Muscle of back (tissue), 11 donors: ENCODE measurements around the gene IQCC. TPM values are rescaled to one million over a fixed set of nuclear protein-coding genes. Genes with fewer than 3 reads are reported as not detected.

ENCODE experiments used
- DNase-seq, 3 donors: peaks; one replicate each; pipeline versions ENCODE4 v3.0.0 to v3.0.0-alpha.2; 2013
- polyA plus RNA-seq, 10 donors: library from polyadenylated mRNA; unstranded; fragments of 120-200 nt; gene quantifications; one replicate each; pipeline ENCODE4 v1.2.1, GENCODE V29; 2013; ENCODE audit not compliant: insufficient read length in 10 of 10

Gene IQCC
- polyA plus RNA-seq, 10 donors, result 2.0 to 4.9 (median 3.1) TPM

- DNase-seq, result no peak
Measured at GRCh38 chr1:32195531-32195930, 9.9 kb upstream of the IQCC start.

GRCh38 chr1:32195972-32196823 is 9.3 kb upstream of the IQCC start:
- no peak for DNase-seq

- peak in 1 of 3 donors; percentile 7 for DNase-seq
Measured at GRCh38 chr1:32197074-32197473, 8.4 kb upstream of the IQCC start.

GRCh38 chr1:32197837-32198236 is 7.6 kb upstream of the IQCC start:
- DNase-seq, result peak in 1 of 3 donors; percentile 20

- peak in 1 of 3 donors; percentile 19 for DNase-seq
Measured at GRCh38 chr1:32198237-32199042, 7.0 kb upstream of the IQCC start.

GRCh38 chr1:32199043-32199716 is 6.3 kb upstream of the IQCC start:
- DNase-seq, result peak in 1 of 3 donors; percentile 15

GRCh38 chr1:32199717-32200072 is 5.8 kb upstream of the IQCC start:
- peak; percentile 58 to 64 (median 63) for DNase-seq

- DNase-seq, result peak; percentile 69 to 94 (median 84)
Measured at GRCh38 chr1:32200226-32201010, 5.1 kb upstream of the IQCC start, which contains the start of gene CCDC28B. Gene CCDC28B, plus strand, starts transcription at chr1:32200595. Its CDS starts 1,341 bp downstream, at chr1:32201936.

GRCh38 chr1:32201011-32201855 is 4.2 kb upstream of the IQCC start:
- peak; percentile 43 to 91 (median 78) for DNase-seq

GRCh38 chr1:32204943-32205361 is 519 bp upstream of the IQCC start:
- DNase-seq, result no peak

- DNase-seq, result no peak
Measured at GRCh38 chr1:32208469-32208868, 3.0 kb downstream of the IQCC start.

- DNase-seq, result peak; percentile 53 to 62 (median 53)
Measured at GRCh38 chr1:32208891-32209328, 3.4 kb downstream of the IQCC start, which contains the start of gene DCDC2B. Gene DCDC2B, plus strand, starts transcription at chr1:32209089. Its CDS starts 5 bp downstream, at chr1:32209094.

- DNase-seq, result peak; percentile 33 to 70 (median 49)
Measured at GRCh38 chr1:32215629-32216480, 10.4 kb downstream of the IQCC start.

- no peak for DNase-seq
Measured at GRCh38 chr1:32216566-32216965, 11.1 kb downstream of the IQCC start.

GRCh38 chr1:32219022-32219421 is 13.6 kb downstream of the IQCC start:
- DNase-seq, result no peak

- no peak for DNase-seq
Measured at GRCh38 chr1:32220746-32221580, 15.5 kb downstream of the IQCC start.

GRCh38 chr1:32221581-32221979 is 16.1 kb downstream of the IQCC start:
- no peak for DNase-seq
